Fibroblast of the aortic adventitia (primary cell): ENCODE results near the gene SSR2. TPM values are rescaled to one million over a fixed set of nuclear protein-coding genes. Genes with fewer than 3 reads are reported as not detected.

Experiments used
- DNase-seq: peaks from one replicate; pipeline ENCODE4 v3.0.0-alpha.2; 2010; ENCODE audit warnings: low read depth
- H3K4me3 ChIP-seq: 2 replicates; pipeline ENCODE4 v1.5.1; 2011; ENCODE audit warnings: low read depth, mild to moderate bottlenecking, control low read depth, low read length, moderate library complexity
- total RNA-seq: library from RNA; depleted of rRNA; stranded (reverse); fragments of >200 nt; gene quantifications from 2 replicates; pipeline ENCODE4 v1.2.3, GENCODE V29; 2012; ENCODE audit warnings: low replicate concordance
- TF ChIP-seq, protein P1 (sequence below): IDR thresholded peaks from 2 replicates; pipeline ENCODE4 v1.5.1; 2011; ENCODE audit warnings: mild to moderate bottlenecking, low read length, control low read depth, inconsistent platforms; ENCODE audit not compliant: insufficient read depth

Gene SSR2
- total RNA-seq, 1 donor: 472 TPM

DNA sequence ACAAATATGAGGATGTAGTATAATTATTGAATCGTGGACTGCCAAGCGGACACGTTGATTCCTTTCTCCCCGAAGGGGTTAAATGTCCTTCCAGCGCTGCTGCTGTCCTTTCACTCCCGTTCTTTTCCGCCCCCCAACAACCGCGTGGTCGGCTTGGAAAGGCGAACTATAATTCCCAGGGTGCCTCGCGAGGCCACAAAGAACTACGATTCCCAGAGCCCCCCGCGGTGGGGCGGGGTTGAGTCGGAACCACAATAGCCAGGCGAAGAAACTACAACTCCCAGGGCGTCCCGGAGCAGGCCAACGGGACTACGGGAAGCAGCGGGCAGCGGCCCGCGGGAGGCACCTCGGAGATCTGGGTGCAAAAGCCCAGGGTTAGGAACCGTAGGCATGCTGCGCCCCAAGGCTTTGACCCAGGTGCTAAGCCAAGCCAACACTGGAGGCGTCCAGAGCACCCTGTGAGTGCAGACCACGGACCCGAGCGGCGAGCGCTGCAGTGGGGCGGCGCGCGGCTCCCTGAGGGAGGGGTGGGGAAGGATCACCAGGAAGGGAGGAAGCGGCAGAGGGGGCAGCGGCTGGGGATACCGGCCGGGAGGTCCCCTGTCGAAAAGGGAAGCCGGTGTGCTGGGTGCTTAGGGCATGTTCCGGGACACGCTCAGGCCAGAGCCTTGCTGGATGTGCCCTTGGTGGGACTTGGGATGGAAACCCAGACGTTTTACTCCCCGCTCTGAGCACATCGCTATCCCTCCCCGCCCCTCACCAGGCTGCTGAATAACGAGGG lies 33.9 kb upstream of the SSR2 start, which contains the start of gene LAMTOR2:
LAMTOR2 (plus strand) TSS at position 283 of the 781 bp plus-strand sequence; CDS start at position 391, 108 bp downstream.
- TF ChIP-seq, protein P1, sequence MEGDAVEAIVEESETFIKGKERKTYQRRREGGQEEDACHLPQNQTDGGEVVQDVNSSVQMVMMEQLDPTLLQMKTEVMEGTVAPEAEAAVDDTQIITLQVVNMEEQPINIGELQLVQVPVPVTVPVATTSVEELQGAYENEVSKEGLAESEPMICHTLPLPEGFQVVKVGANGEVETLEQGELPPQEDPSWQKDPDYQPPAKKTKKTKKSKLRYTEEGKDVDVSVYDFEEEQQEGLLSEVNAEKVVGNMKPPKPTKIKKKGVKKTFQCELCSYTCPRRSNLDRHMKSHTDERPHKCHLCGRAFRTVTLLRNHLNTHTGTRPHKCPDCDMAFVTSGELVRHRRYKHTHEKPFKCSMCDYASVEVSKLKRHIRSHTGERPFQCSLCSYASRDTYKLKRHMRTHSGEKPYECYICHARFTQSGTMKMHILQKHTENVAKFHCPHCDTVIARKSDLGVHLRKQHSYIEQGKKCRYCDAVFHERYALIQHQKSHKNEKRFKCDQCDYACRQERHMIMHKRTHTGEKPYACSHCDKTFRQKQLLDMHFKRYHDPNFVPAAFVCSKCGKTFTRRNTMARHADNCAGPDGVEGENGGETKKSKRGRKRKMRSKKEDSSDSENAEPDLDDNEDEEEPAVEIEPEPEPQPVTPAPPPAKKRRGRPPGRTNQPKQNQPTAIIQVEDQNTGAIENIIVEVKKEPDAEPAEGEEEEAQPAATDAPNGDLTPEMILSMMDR: no peak
- H3K4me3 ChIP-seq: peak within 1 kb of the TSS; percentile 81
- peak; percentile 92 for DNase-seq

DNA sequence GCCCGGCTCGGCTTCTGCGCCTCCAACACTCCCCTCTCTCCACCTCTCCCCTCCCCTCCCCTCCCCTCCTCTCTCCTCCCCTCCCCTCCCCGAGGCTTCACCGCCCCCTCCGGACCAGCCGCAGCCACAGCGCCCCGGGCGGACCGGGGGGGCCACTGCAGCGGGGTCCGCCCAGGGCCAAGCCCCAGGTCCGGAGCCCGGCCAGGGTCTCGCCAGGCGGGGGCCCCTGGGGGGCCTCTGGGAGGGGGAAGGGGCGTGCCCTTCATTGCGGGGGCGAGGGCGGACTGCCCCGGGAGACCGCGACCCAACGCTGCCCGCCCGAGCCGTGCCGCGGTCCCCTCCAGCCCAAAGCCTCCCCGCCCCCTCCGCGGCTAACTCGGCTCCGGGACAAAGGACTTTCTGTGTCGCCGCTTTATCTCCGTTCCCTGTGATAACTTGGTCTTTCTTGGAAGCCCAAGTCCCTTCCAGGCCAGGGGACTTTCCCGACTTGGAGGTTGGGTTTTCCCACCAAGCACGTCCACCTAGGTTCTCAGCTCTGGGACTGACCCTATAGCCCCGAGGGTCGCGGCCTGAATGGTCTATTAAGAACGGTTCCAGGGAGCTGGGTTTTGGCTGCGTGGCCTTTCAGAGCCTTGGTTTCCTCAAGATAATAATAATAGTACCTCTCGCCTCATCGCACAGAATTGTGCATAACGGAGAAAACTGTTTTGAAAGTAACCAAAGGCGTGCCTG lies 33.2 kb upstream of the SSR2 start, which contains the start of gene UBQLN4:
UBQLN4 (minus strand) TSS at position 31 of the 732 bp plus-strand sequence. CDS start 97 bp downstream, outside the sequence.
- H3K4me3 ChIP-seq: peak within 1 kb of the TSS; percentile 82
- peak; percentile 81 for DNase-seq
- TF ChIP-seq, protein P1: peak; percentile 53

DNA sequence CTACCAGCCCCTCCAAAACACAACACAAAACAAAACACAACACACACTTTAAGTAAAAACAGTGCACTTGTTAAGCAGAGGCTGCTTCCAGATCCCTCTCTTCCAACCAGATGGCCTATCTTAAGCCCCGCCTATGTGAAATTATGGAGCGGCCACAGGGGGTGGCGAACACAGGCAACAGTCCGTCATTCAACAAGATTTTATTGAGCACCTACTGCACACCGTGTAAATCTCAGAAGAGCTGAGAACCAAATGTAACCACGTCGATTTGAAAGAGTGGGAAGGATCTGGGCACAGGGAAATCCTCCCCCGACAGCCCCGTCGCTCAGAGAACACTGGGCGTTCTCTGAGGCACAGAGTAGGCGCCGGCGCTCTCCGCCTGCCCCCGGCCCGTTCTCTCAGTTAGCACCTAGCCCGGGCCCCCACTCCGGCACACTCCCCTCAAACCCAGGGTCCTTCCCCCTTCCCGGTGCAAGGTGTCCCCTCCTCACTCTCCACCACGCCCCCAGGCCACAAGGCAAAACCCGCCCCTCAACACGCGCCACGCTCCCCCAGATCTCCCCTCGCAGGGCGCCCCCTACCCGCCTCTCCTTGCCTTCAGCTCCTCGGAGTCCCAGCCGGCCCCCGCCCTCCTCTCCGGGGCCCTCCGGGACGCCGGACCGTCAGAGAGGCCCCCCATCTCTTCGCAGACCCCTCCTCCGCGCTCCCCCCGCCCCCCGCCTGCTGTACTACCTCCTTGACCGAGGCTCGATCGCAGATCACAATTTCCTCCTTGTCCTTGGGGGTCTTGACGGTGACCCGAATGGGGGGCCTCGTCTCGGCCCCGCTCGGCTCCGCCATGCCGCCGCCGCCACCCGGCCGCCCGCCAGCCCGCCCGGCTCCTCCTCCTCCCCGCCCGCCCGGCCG lies 32.4 kb upstream of the SSR2 start:
- DNase-seq: peak; percentile 69
- TF ChIP-seq, protein P1: peak; percentile 33
- peak overlapping the region; percentile 82 for H3K4me3 ChIP-seq

DNA sequence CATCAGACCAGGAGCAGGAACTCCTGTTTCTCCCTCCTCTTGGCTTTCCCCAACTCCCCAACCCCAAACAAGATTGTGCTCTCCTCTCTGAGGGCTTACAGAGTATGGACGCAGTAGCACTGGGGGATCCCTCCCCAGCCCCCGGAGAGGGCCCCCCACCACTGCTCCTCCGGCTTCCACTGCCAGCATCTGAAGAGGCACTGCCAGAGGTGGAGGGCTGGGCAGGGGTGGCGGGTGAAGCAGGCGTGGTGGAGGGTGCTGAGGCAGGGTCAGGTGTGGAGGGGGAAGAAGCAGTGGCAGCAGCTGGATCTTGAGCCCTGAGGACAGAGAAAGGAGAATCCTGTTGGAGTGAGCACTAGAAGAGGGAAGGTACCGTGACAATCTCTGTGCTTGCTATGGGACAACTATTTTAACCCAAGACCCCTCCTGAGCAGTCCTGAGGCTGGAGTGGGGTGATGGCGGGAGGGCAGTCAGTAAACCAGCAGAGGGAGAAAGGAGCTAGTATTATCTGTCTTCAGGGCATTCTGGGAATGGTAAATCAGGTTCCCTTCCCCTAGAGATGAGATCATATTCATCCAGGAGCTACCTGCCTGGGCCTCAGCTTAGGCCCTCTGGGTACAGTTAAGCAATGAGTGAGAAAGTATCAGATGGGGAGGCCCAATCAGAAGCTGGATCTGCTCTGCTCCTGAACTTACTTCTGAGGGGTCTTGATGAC lies 30.4 kb upstream of the SSR2 start:
- TF ChIP-seq, protein P1: no peak
- DNase-seq: no peak
- H3K4me3 ChIP-seq: no peak overlapping the region

DNA sequence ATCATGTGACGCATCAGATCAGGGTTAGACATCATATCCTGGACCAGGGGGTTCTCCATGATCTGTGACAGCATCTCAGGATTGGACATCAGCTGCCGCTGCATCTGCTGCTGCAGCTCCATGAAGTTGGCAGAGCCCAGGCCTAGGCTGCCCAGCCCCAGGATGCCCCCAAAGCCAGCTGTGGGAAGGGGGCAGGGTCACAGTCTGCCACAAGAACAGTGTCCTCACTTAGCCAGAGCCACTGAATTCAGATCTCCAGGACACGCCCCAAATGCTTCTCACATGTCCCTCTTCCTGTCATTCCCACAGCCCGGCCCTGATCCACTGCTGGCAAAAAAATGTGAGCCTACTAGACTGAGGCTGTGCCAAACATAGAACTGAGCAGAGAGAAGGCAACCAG lies 29.6 kb upstream of the SSR2 start:
- no peak for DNase-seq
- TF ChIP-seq, protein P1: no peak

DNA sequence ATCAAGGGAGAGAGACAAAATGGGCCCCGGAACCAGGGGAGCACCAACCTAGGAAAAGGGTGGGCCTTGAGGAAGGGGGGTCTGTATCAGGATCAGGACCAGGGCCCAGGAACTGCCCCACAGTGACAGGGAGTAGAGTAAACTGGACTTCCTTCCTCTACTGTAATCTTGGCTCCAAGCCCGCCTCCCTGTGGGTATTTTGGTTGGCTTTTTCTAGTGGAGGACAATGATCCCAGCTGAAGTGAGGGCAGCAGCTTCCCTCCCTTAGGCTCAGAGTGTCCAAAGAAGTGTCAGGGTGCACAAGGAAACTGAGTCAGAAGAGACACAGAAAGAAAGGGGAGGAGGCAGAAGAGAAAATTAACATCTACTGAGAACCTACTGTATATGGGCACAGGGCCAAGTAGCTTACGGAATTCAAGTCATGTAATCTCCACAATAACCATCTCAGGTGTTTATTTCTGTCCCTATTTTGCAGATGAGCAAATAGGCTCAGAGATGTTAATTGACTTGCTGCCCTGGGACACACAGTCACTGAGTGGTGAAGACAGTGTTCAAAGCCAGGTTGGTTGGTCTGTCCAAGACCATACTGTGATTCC lies 28.0 kb upstream of the SSR2 start:
- no peak for DNase-seq
- no peak overlapping the region for H3K4me3 ChIP-seq
- TF ChIP-seq, protein P1: no peak

More for the DNA sequence above, 29.6 kb upstream of the SSR2 start:
- H3K4me3 ChIP-seq: no peak overlapping the region
